Breast epithelium (tissue), 4 donors: ENCODE data around the gene PLET1. TPM values are rescaled to one million over a fixed set of nuclear protein-coding genes. Genes with fewer than 3 reads are reported as not detected.

Experiments used
- DNase-seq, 2 donors: peaks; one replicate each; pipeline ENCODE4 v3.0.0-alpha.2; 2019; ENCODE audit warnings: low spot score in 2 of 2
- H3K27ac ChIP-seq, 2 donors: fragments of 200-600 bp; sonication (generic) in 1 of 2; one replicate each; pipeline ENCODE4 v1.5.1; 2016 to 2019; ENCODE audit warnings: mild to moderate bottlenecking in 1 of 2
- H3K27me3 ChIP-seq, 2 donors: fragments of 200-600 bp; sonication (generic) in 1 of 2; one replicate each; pipeline versions ENCODE4 v1.5.1 to v1.6.0; 2017 to 2019; ENCODE audit warnings: control low read depth in 1 of 2, mild to moderate bottlenecking in 1 of 2
- H3K36me3 ChIP-seq: fragments of 200-600 bp; one replicate; pipeline ENCODE4 v1.5.1; 2019
- H3K4me1 ChIP-seq, 2 donors: fragments of 200-600 bp; sonication (generic); one replicate each; pipeline ENCODE4 v1.5.1; 2016 to 2019; ENCODE audit warnings: control low read depth in 1 of 2
- H3K4me3 ChIP-seq, 3 donors: fragments of 200-600 bp; sonication (generic); 1 replicate in 2 of 3; 2 replicates in 1 of 3; pipeline ENCODE4 v1.5.1; 2016 to 2019; ENCODE audit warnings: mild to moderate bottlenecking in 3 of 3, moderate library complexity in 2 of 3
- H3K9me3 ChIP-seq, 2 donors: fragments of 200-600 bp; sonication (generic) in 1 of 2; one replicate each; pipeline ENCODE4 v1.5.1; 2016 to 2019; ENCODE audit warnings: control low read depth in 1 of 2
- CTCF ChIP-seq, 3 donors: fragments of 450-650 bp; IDR thresholded peaks; one replicate each; pipeline ENCODE4 v1.5.1; 2016 to 2017; ENCODE audit warnings: antibody characterized with exemption in 3 of 3, mild to moderate bottlenecking in 3 of 3, moderate library complexity in 3 of 3
- POLR2A ChIP-seq: fragments of 450-650 bp; IDR thresholded peaks from one replicate; pipeline ENCODE4 v1.6.1; 2016; ENCODE audit warnings: antibody characterized with exemption, mild to moderate bottlenecking, moderate library complexity
- POLR2AphosphoS5 ChIP-seq, 3 donors: sonication (generic); formaldehyde crosslinking; IDR thresholded peaks; one replicate each; pipeline ENCODE4 v1.6.1; 2017; ENCODE audit warnings: antibody characterized with exemption in 3 of 3
- intact Hi-C: fragments of 100-400 bp; cut with DNase I; formaldehyde crosslinking; loops from one replicate; pipeline ENCODE4 v1.15.1; 2023; ENCODE audit warnings: low total_unique reads
- total RNA-seq, 3 donors: library from RNA; depleted of rRNA; stranded (reverse); fragments of >200 nt; gene quantifications; one replicate each; pipeline ENCODE4 v1.1.0, GENCODE V29; 2016

PLET1 gene
- total RNA-seq, 3 donors from 2014 or later: not detected

- H3K36me3 ChIP-seq: no peaks in the 10 kb centered on the region
- no peak overlapping the region for H3K27ac ChIP-seq
- TF ChIP-seq POLR2A: no peak
- H3K4me1 ChIP-seq: no peaks in the 10 kb centered on the region
- no peak overlapping the region for H3K4me3 ChIP-seq
- H3K9me3 ChIP-seq: no peaks in the 10 kb centered on the region
- no peaks in the 10 kb centered on the region for H3K27me3 ChIP-seq
- intact Hi-C loops: no loop called here
- DNase-seq: no peak
Measured at GRCh38 chr11:112265659-112266409, 5.2 kb upstream of the PLET1 start.

GRCh38 chr11:112255067-112255720 is 5.5 kb downstream of the PLET1 start:
- TF ChIP-seq POLR2AphosphoS5 (IDR thresholded peaks at IDR 0.05) (no peak), POLR2A (no peak), CTCF (IDR thresholded peaks at IDR 0.05) (no peak)
- Histone ChIP-seq H3K4me1 (no peaks in the 10 kb centered on the region), H3K27ac (no peak overlapping the region), H3K36me3 (no peaks in the 10 kb centered on the region), H3K4me3 (no peak overlapping the region), H3K27me3 (no peaks in the 10 kb centered on the region), H3K9me3 (no peaks in the 10 kb centered on the region)
- intact Hi-C loops: no loop called here
- DNase-seq: no peak

GRCh38 chr11:112253605-112254242 is 6.9 kb downstream of the PLET1 start:
- no peaks in the 10 kb centered on the region for H3K36me3 ChIP-seq
- intact Hi-C loops: no loop called here

GRCh38 chr11:112249871-112250610 is 10.6 kb downstream of the PLET1 start:
- H3K4me3 ChIP-seq: no peak overlapping the region
- TF ChIP-seq POLR2AphosphoS5 (IDR thresholded peaks at IDR 0.05) (no peak), POLR2A (no peak), CTCF (IDR thresholded peaks at IDR 0.05) (no peak)
- peak overlapping the region in 1 of 2 donors; percentile 3 for H3K27ac ChIP-seq
- no peaks in the 10 kb centered on the region for H3K27me3 ChIP-seq
- H3K36me3 ChIP-seq: no peaks in the 10 kb centered on the region
- DNase-seq: peak in 1 of 2 donors; percentile 26
- H3K9me3 ChIP-seq: no peaks in the 10 kb centered on the region
- intact Hi-C loops: no loop called here
- H3K4me1 ChIP-seq: no peaks in the 10 kb centered on the region

More at GRCh38 chr11:112253605-112254242, 6.9 kb downstream of the PLET1 start:
- no peaks in the 10 kb centered on the region for H3K9me3 ChIP-seq
- no peak for DNase-seq
- H3K27ac ChIP-seq: no peak overlapping the region
- H3K4me1 ChIP-seq: no peaks in the 10 kb centered on the region
- no peak overlapping the region for H3K4me3 ChIP-seq
- no peaks in the 10 kb centered on the region for H3K27me3 ChIP-seq
- TF ChIP-seq POLR2A (no peak), CTCF (IDR thresholded peaks at IDR 0.05) (no peak), POLR2AphosphoS5 (IDR thresholded peaks at IDR 0.05) (no peak)

GRCh38 chr11:112248201-112248600 is 12.5 kb downstream of the PLET1 start:
- no peaks in the 10 kb centered on the region for H3K9me3 ChIP-seq
- intact Hi-C loops: no loop called here
- H3K4me1 ChIP-seq: no peaks in the 10 kb centered on the region
- TF ChIP-seq CTCF (IDR thresholded peaks at IDR 0.05) (no peak), POLR2AphosphoS5 (IDR thresholded peaks at IDR 0.05) (no peak)
- no peaks in the 10 kb centered on the region for H3K27me3 ChIP-seq
- H3K27ac ChIP-seq: no peak overlapping the region
- no peak overlapping the region for H3K4me3 ChIP-seq
- DNase-seq: no peak
- no peaks in the 10 kb centered on the region for H3K36me3 ChIP-seq
